ENCODE data around the gene FDXR. TPM values are rescaled to one million over a fixed set of nuclear protein-coding genes. Genes with fewer than 3 reads are reported as not detected.

FDXR gene
- total and polyA plus RNA-seq, 2 donors (not counting 1 experiment from before 2014, with no cell fraction given), result 4.6 to 7.0 TPM

DNA sequence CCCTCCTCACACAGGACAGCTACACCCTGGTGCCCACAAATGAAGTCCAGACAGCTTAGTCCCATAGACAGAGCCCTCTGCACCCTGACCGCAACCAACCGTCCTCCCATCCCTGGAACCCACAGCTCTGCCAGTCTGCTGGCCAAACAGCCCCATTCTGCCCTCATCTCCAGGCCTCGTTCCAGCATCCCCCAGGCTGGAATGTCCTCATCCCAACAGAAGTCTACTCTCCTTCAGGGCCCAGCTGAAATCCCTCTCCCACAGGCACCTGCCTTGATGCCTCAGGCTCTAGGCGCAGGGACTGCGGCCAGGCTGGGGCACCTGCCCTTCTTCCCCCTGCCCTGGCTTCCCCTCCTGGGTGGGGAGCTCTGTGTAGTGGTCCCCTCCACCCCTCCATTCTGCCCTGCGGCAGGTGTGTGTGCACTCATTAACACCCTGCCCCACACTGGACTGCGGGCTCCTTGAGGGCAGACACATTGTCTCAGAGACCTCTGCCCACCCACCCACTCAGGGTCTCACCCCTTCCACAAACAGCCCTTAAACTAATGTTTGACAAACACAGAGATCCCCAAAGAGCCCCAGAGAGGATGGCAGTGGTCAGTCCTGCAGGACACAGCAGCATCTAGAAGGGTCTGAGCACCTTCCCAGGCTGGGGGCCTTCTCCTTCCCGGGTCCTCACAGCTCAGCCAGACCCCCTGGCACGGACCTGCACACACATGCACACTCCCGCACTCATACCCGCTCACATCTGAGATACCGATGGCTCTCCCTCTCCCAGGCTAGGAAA lies 13.9 kb downstream of the FDXR start:
- Histone ChIP-seq H3K36me3 (replicated peaks in 1 of 2; ENCODE audit: control extremely low read depth in 1 of 2, control insufficient read depth in 1 of 2, extremely low read depth in 1 of 2, insufficient read depth in 2 of 2, low read length in 1 of 2) (no peaks in the 10 kb centered on the region), H3K4me1 (ENCODE audit: control insufficient read depth in 2 of 2, insufficient read depth in 2 of 2, low read length in 2 of 2) (peaks cover 29 to 32% of the 10 kb centered on the region in 2 donors), H3K27me3 (replicated peaks in 1 of 4; ENCODE audit: control extremely low read depth in 1 of 4, control insufficient read depth in 3 of 4, insufficient read depth in 4 of 4, low read length in 3 of 4) (peaks cover 0 to 79% (median 33%) of the 10 kb centered on the region in 4 experiments), H4K20me1 (ENCODE audit: control insufficient read depth, insufficient read depth, low read length, poor library complexity, severe bottlenecking) (peaks cover 9% of the 10 kb centered on the region), H3K4me2 (replicated peaks; ENCODE audit: low read depth, low read length, poor library complexity, severe bottlenecking) (peak overlapping the region; percentile 80), H3K9me3 (ENCODE audit: control extremely low read depth in 1 of 3, control insufficient read depth in 2 of 3, insufficient read depth in 1 of 3, low read length in 2 of 3) (peaks cover 0 to 18% (median 0%) of the 10 kb centered on the region in 3 donors), H3K9ac (ENCODE audit: low read length) (no peak overlapping the region), H3K27ac (ENCODE audit: low read length in 2 of 2) (no peak overlapping the region), H3K79me2 (ENCODE audit: control insufficient read depth, insufficient read depth, low read length) (no peaks in the 10 kb centered on the region), H3K4me3 (ENCODE audit: control extremely low read depth in 1 of 5, extremely low read depth in 1 of 5, insufficient read depth in 1 of 5, low read depth in 2 of 5, low read length in 4 of 5) (no peak overlapping the region), H2AFZ (ENCODE audit: insufficient read depth, low read depth, low read length, poor library complexity, severe bottlenecking) (no peak overlapping the region)
- CTCF ChIA-PET, result interaction anchor here (0.6 to 12.3 kb wide), 8 partner anchors 14 to 477 kb away, joined by 3 to 181 read pairs (median 6); partner anchors contain the start of gene FDXR
- Mint-ChIP-seq H3K4me3 (peak overlapping the region; percentile 72), H3K9me3 (ENCODE audit: insufficient read depth) (no peaks in the 10 kb centered on the region), H3K27ac (peak overlapping the region; percentile 50), H3K4me1 (peaks cover 24% of the 10 kb centered on the region), H3K27me3 (peaks cover 66% of the 10 kb centered on the region)
- WGBS (ENCODE audit: insufficient coverage), result 59% methylated on average over 10 of the region's 12 CpGs
- no peak for ATAC-seq (ENCODE audit: low read depth)
- intact Hi-C loops (cut with micrococcal nuclease), result no loop called here
- POLR2A ChIA-PET, result interaction anchor here (0.6 kb wide), 1 partner anchor 66 kb away, joined by 5 read pairs; no protein-coding TSS in a partner anchor
- DNase-seq, result no peak
- TF ChIP-seq CTCF (IDR thresholded peaks at IDR 0.05), result no peak
- TF ChIP-seq EZH2 (IDR thresholded peaks at IDR 0.05; ENCODE audit: borderline replicate concordance, insufficient read depth, low read depth, low read length, poor library complexity, severe bottlenecking), result no peak

DNA sequence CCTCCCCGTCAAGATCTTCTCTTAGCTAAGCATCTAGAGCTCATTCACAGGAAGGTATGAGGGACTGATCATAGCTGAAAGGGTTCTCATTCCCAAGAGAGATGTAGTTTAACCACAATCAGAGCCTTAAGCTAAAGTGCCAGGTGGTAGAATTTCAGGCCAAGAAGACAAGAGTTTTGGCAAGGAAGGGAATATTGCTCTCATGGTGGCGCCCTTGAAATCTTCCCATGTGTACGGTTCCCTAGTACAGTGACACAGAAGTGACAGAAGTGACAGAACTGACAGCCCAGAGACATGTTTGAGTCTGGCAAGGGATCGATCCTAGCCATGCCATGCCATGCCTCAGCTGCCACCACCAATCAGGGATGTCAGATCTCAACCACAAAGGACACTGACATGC lies 15.6 kb downstream of the FDXR start:
- Histone ChIP-seq H3K36me3 (replicated peaks in 1 of 2; ENCODE audit: control extremely low read depth in 1 of 2, control insufficient read depth in 1 of 2, extremely low read depth in 1 of 2, insufficient read depth in 2 of 2, low read length in 1 of 2) (no peaks in the 10 kb centered on the region), H3K4me2 (replicated peaks; ENCODE audit: low read depth, low read length, poor library complexity, severe bottlenecking) (no peak overlapping the region), H3K27me3 (replicated peaks in 1 of 4; ENCODE audit: control extremely low read depth in 1 of 4, control insufficient read depth in 3 of 4, insufficient read depth in 4 of 4, low read length in 3 of 4) (peaks cover 0 to 79% (median 38%) of the 10 kb centered on the region in 4 experiments), H2AFZ (ENCODE audit: insufficient read depth, low read depth, low read length, poor library complexity, severe bottlenecking) (no peak overlapping the region), H3K79me2 (ENCODE audit: control insufficient read depth, insufficient read depth, low read length) (no peaks in the 10 kb centered on the region), H4K20me1 (ENCODE audit: control insufficient read depth, insufficient read depth, low read length, poor library complexity, severe bottlenecking) (peaks cover 9% of the 10 kb centered on the region), H3K9me3 (ENCODE audit: control extremely low read depth in 1 of 3, control insufficient read depth in 2 of 3, insufficient read depth in 1 of 3, low read length in 2 of 3) (peaks cover 0 to 15% (median 0%) of the 10 kb centered on the region in 3 donors), H3K27ac (ENCODE audit: low read length in 2 of 2) (no peak overlapping the region), H3K4me1 (ENCODE audit: control insufficient read depth in 2 of 2, insufficient read depth in 2 of 2, low read length in 2 of 2) (peaks cover 31 to 36% of the 10 kb centered on the region in 2 donors), H3K9ac (ENCODE audit: low read length) (no peak overlapping the region), H3K4me3 (ENCODE audit: control extremely low read depth in 1 of 5, extremely low read depth in 1 of 5, insufficient read depth in 1 of 5, low read depth in 2 of 5, low read length in 4 of 5) (no peak overlapping the region)
- TF ChIP-seq EZH2 (IDR thresholded peaks at IDR 0.05; ENCODE audit: borderline replicate concordance, insufficient read depth, low read depth, low read length, poor library complexity, severe bottlenecking) (no peak), CTCF (IDR thresholded peaks at IDR 0.05) (no peak)
- WGBS (ENCODE audit: insufficient coverage), result 85% methylated on average over 3 of the region's 4 CpGs
- ChIA-PET CTCF (interaction anchor here (1.3 to 12.3 kb wide), 6 partner anchors 8 to 199 kb away, joined by 3 to 181 read pairs (median 4); no protein-coding TSS in a partner anchor), POLR2A (no interaction called here)
- Mint-ChIP-seq H3K27me3 (peaks cover 68% of the 10 kb centered on the region), H3K4me1 (peaks cover 27% of the 10 kb centered on the region), H3K9me3 (ENCODE audit: insufficient read depth) (no peaks in the 10 kb centered on the region), H3K4me3 (no peak overlapping the region), H3K27ac (no peak overlapping the region)
- intact Hi-C loops (cut with micrococcal nuclease), result no loop called here
- ATAC-seq (ENCODE audit: low read depth), result no peak
- no peak for DNase-seq
